Endothelial cell of umbilical vein (primary cell): ENCODE data around the gene TEAD4.

Source experiments
- POLR2A ChIP-seq: IDR thresholded peaks from 2 replicates; pipeline ENCODE4 v1.6.1; 2012; ENCODE audit warnings: low read depth, mild to moderate bottlenecking, control low read depth, low read length
- POLR2AphosphoS5 ChIP-seq: IDR thresholded peaks from 2 replicates; pipeline ENCODE4 v1.6.1; 2012; ENCODE audit warnings: low read depth, mild to moderate bottlenecking, control low read depth, low read length, moderate library complexity; ENCODE audit not compliant: insufficient read depth

DNA sequence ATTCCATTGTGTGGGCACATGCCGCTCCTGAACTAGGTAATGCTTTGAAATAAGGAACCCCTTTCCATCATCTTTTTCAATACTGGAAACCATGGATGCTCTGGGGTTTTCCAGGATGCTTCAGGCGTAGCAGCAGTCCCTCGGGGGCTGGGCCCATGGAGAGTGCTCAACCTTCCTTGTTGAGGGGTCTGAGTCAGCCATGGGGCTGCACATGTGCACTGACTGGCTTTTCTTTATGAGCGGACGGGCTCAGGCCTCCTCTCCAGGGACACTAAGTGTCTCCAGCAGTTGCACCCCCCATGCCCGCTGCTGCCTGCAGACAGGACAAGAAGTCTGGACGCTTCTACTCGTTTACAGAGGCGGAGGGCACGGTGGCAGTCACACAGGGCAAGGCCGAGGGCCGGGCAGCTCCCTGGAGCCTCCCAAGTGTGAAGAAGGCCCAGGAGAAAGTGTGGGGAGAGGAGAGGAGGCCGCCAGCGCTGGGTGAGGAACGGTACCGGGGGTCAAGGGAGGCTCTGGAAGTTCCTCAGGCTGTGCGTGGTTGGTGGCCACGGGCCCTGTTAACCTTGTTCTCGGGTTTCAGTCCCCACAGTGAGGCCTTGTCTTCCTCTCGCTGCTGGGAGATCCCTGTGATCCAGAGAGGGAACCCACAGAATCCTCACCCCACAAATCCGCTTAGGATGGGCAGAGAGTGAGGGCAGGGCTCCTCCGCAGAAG is 51.2 kb downstream of the TEAD4 start:
- TF ChIP-seq POLR2A: no peak
- TF ChIP-seq POLR2AphosphoS5: no peak
